Non-pigmented ciliary epithelial cell (primary cell): ENCODE data around the gene SUGCT.

Experiments used
- DNase-seq: peaks from one replicate; pipeline ENCODE4 v3.0.0-alpha.2; 2010; ENCODE audit warnings: low read depth

The SUGCT gene

GRCh38 chr7:40828686-40829600, 694.1 kb downstream of the SUGCT start:
- no peak for DNase-seq

- DNase-seq = no peak
Measured at GRCh38 chr7:40833191-40833887, 698.5 kb downstream of the SUGCT start.

- no peak for DNase-seq
Measured at GRCh38 chr7:40833888-40834234, 699.1 kb downstream of the SUGCT start.

GRCh38 chr7:40836218-40836617, 701.4 kb downstream of the SUGCT start:
- no peak for DNase-seq

- DNase-seq = peak; percentile 71
Measured at GRCh38 chr7:40839881-40840280, 705.1 kb downstream of the SUGCT start.

GRCh38 chr7:40840990-40841389, 706.2 kb downstream of the SUGCT start:
- no peak for DNase-seq

- DNase-seq = no peak
Measured at GRCh38 chr7:40842641-40843040, 707.8 kb downstream of the SUGCT start.

GRCh38 chr7:40843338-40843985, 708.7 kb downstream of the SUGCT start:
- no peak for DNase-seq

GRCh38 chr7:40845943-40846342, 711.1 kb downstream of the SUGCT start:
- DNase-seq = no peak

GRCh38 chr7:40847921-40848320, 713.1 kb downstream of the SUGCT start:
- DNase-seq = no peak

- no peak for DNase-seq
Measured at GRCh38 chr7:40848541-40849221, 713.9 kb downstream of the SUGCT start.

- DNase-seq = no peak
Measured at GRCh38 chr7:40850017-40850416, 715.2 kb downstream of the SUGCT start.

GRCh38 chr7:40851001-40851400, 716.2 kb downstream of the SUGCT start:
- no peak for DNase-seq

- DNase-seq = no peak
Measured at GRCh38 chr7:40859076-40859475, 724.3 kb downstream of the SUGCT start.

- DNase-seq = no peak
Measured at GRCh38 chr7:40859965-40860543, 725.2 kb downstream of the SUGCT start.

- no peak for DNase-seq
Measured at GRCh38 chr7:40865441-40866233, 730.8 kb downstream of the SUGCT start.

GRCh38 chr7:40866601-40867000, 731.8 kb downstream of the SUGCT start:
- no peak for DNase-seq

- no peak for DNase-seq
Measured at GRCh38 chr7:40870108-40870507, 735.3 kb downstream of the SUGCT start.

- no peak for DNase-seq
Measured at GRCh38 chr7:40873248-40873647, 738.4 kb downstream of the SUGCT start.

- DNase-seq = no peak
Measured at GRCh38 chr7:40874756-40875155, 740.0 kb downstream of the SUGCT start.

GRCh38 chr7:40876601-40877000, 741.8 kb downstream of the SUGCT start:
- DNase-seq = no peak
